H1 (cell line): ENCODE measurements around the gene TGFB3. TPM values are rescaled to one million over a fixed set of nuclear protein-coding genes. Genes with fewer than 3 reads are reported as not detected.

Source experiments
- CTCF ChIA-PET: fragments of 300-600 bp; sonication (Branson Sonifier 250); formaldehyde crosslinking; loops from one replicate; lab custom pipeline; 2021; ENCODE audit not compliant: partially characterized antibody; lab: Charles Lee
- POLR2A ChIA-PET: fragments of 300-600 bp; sonication (Branson Sonifier 250); formaldehyde crosslinking; loops from one replicate; lab custom pipeline; 2021; ENCODE audit warnings: inconsistent platforms; ENCODE audit not compliant: partially characterized antibody; lab: Charles Lee
- DNase-seq, 2 experiments: peaks; one replicate each; pipeline versions ENCODE4 v3.0.0 to v3.0.0-alpha.2; 2010 to 2022; ENCODE audit warnings: low spot score in 2 of 2, low read depth in 1 of 2, mixed read lengths in 1 of 2
- FAIRE-seq: peaks from 2 replicates; lab custom pipeline; 2011; peaks lifted over from hg19 to GRCh38; lab: Jason Lieb, UNC
- H2AFZ ChIP-seq: 2 replicates; pipeline ENCODE4 v1.8.1; 2012; ENCODE audit warnings: low read length, inconsistent platforms
- H2AK5ac ChIP-seq: 2 replicates; pipeline ENCODE4 v1.6.1; 2013; ENCODE audit warnings: low read depth, low read length
- H2BK120ac ChIP-seq: replicated peaks from 2 replicates; pipeline ENCODE3; 2013; ENCODE audit warnings: low read depth, low read length, inconsistent platforms
- H2BK12ac ChIP-seq: 2 replicates; pipeline ENCODE4 v1.6.1; 2013; ENCODE audit warnings: low read depth, low read length
- H2BK15ac ChIP-seq: 2 replicates; pipeline ENCODE4 v1.6.1; 2013; ENCODE audit warnings: low read length
- H2BK20ac ChIP-seq: 2 replicates; pipeline ENCODE4 v1.6.1; 2013; ENCODE audit warnings: low read length
- H2BK5ac ChIP-seq: 2 replicates; pipeline ENCODE4 v1.6.1; 2013; ENCODE audit warnings: low read depth, low read length
- H3K14ac ChIP-seq: 2 replicates; pipeline ENCODE4 v1.6.1; 2013; ENCODE audit warnings: inconsistent platforms; ENCODE audit not compliant: insufficient read length
- H3K18ac ChIP-seq: 2 replicates; pipeline ENCODE4 v1.6.1; 2013; ENCODE audit warnings: low read length; ENCODE audit errors: extremely low read depth
- H3K23ac ChIP-seq: 2 replicates; pipeline ENCODE4 v1.6.1; 2013; ENCODE audit warnings: inconsistent platforms; ENCODE audit not compliant: insufficient read length
- H3K23me2 ChIP-seq: 2 replicates; pipeline ENCODE4 v1.6.1; 2013; ENCODE audit warnings: low read depth, low read length
- H3K27ac ChIP-seq: 2 replicates; pipeline ENCODE4 v1.6.1; 2011; ENCODE audit warnings: low read depth, low read length, inconsistent platforms
- H3K27me3 ChIP-seq, 4 experiments: replicated peaks in 1 of 4; 1 replicate in 1 of 4; 2 replicates in 3 of 4; pipeline versions ENCODE4 v1.6.1 to v1.8.1; 2011 to 2013; ENCODE audit warnings: low read length in 3 of 4, mild to moderate bottlenecking in 3 of 4, inconsistent platforms in 2 of 4, mixed read lengths in 2 of 4, moderate library complexity in 1 of 4; ENCODE audit not compliant: control insufficient read depth in 3 of 4, insufficient read depth in 3 of 4; ENCODE audit errors: extremely low read depth in 1 of 4
- H3K36me3 ChIP-seq, 4 experiments: 2 replicates each; pipeline versions ENCODE4 v1.6.1 to v1.8.1; 2011 to 2013; ENCODE audit warnings: mild to moderate bottlenecking in 4 of 4, low read length in 3 of 4, moderate library complexity in 2 of 4, control low read depth in 1 of 4, inconsistent platforms in 1 of 4; ENCODE audit not compliant: insufficient read depth in 4 of 4, control insufficient read depth in 2 of 4
- H3K4ac ChIP-seq: replicated peaks from 2 replicates; pipeline ENCODE3; 2013; ENCODE audit warnings: low read length, low read depth, mixed read lengths, inconsistent platforms; ENCODE audit not compliant: insufficient read length
- H3K4me1 ChIP-seq, 4 experiments: replicated peaks in 1 of 4; 1 replicate in 1 of 4; 2 replicates in 3 of 4; pipeline versions ENCODE4 v1.6.1 to v1.8.1; 2011 to 2013; ENCODE audit warnings: low read length in 3 of 4, inconsistent platforms in 2 of 4, mixed read lengths in 1 of 4; ENCODE audit not compliant: insufficient read depth in 4 of 4, control insufficient read depth in 3 of 4
- H3K4me2 ChIP-seq, 2 experiments: 2 replicates each; pipeline versions ENCODE4 v1.6.1 to v1.8.1; 2011 to 2013; ENCODE audit warnings: low read depth in 2 of 2, low read length in 2 of 2, control low read depth in 1 of 2, inconsistent platforms in 1 of 2, mild to moderate bottlenecking in 1 of 2; ENCODE audit not compliant: insufficient read depth in 1 of 2
- H3K4me3 ChIP-seq, 4 experiments: fragments of 200-600, 300-600 bp in 1 of 4; sonication (generic), shearing (Covaris generic), sonication (Bioruptor Twin) in 1 of 4; 2 replicates each; pipeline versions ENCODE4 v1.5.1 to v1.8.1; 2011 to 2016; ENCODE audit warnings: low read length in 4 of 4, low read depth in 3 of 4, control low read depth in 2 of 4, inconsistent platforms in 2 of 4, mild to moderate bottlenecking in 2 of 4, mixed read lengths in 1 of 4, moderate library complexity in 1 of 4; ENCODE audit not compliant: insufficient read depth in 2 of 4; ENCODE audit errors: extremely low read depth in 1 of 4
- H3K56ac ChIP-seq: replicated peaks from 2 replicates; pipeline ENCODE3; 2013; ENCODE audit warnings: low read depth, mild to moderate bottlenecking, mixed read lengths, low read length, inconsistent platforms; ENCODE audit not compliant: insufficient read length
- H3K79me1 ChIP-seq: 2 replicates; pipeline ENCODE4 v1.6.1; 2013; ENCODE audit warnings: low read depth, low read length, control low read depth
- H3K79me2 ChIP-seq, 2 experiments: 2 replicates each; pipeline versions ENCODE4 v1.6.1 to v1.8.1; 2012 to 2013; ENCODE audit warnings: low read length in 2 of 2, mild to moderate bottlenecking in 2 of 2, inconsistent platforms in 1 of 2; ENCODE audit not compliant: insufficient read depth in 2 of 2, control insufficient read depth in 1 of 2
- H3K9ac ChIP-seq, 4 experiments: replicated peaks in 1 of 4; 1 replicate in 1 of 4; 2 replicates in 3 of 4; pipeline versions ENCODE4 v1.6.1 to v1.8.1; 2011 to 2013; ENCODE audit warnings: low read depth in 3 of 4, low read length in 3 of 4, control low read depth in 2 of 4, mild to moderate bottlenecking in 2 of 4, moderate library complexity in 2 of 4, inconsistent platforms in 1 of 4; ENCODE audit errors: extremely low read depth in 1 of 4
- H3K9me3 ChIP-seq, 2 experiments: 2 replicates each; pipeline versions ENCODE4 v1.6.1 to v1.8.1; 2012 to 2013; ENCODE audit warnings: mild to moderate bottlenecking in 2 of 2, moderate library complexity in 2 of 2, control low read depth in 1 of 2, inconsistent platforms in 1 of 2, low read depth in 1 of 2, low read length in 1 of 2, mixed read lengths in 1 of 2; ENCODE audit not compliant: insufficient read depth in 2 of 2
- H4K20me1 ChIP-seq, 2 experiments: replicated peaks in 1 of 2; 2 replicates each; pipeline versions ENCODE3 to v1.8.1; 2011 to 2013; ENCODE audit warnings: inconsistent platforms in 2 of 2, low read length in 2 of 2, mild to moderate bottlenecking in 1 of 2; ENCODE audit not compliant: insufficient read depth in 2 of 2, control insufficient read depth in 1 of 2
- H4K5ac ChIP-seq: 2 replicates; pipeline ENCODE4 v1.6.1; 2013; ENCODE audit warnings: low read length, low read depth, mixed read lengths, inconsistent platforms; ENCODE audit not compliant: insufficient read length
- H4K8ac ChIP-seq: 2 replicates; pipeline ENCODE4 v1.8.0; 2013; ENCODE audit warnings: mild to moderate bottlenecking, moderate library complexity, low read length, inconsistent platforms; ENCODE audit not compliant: insufficient read depth; ENCODE audit errors: extremely low read depth
- H4K91ac ChIP-seq: replicated peaks from 2 replicates; pipeline ENCODE3; 2013; ENCODE audit warnings: low read length, mixed read lengths, inconsistent platforms; ENCODE audit not compliant: insufficient read length
- BCL11A ChIP-seq, 2 experiments: IDR thresholded peaks; one replicate each; pipeline ENCODE4 v1.6.1; 2011; ENCODE audit warnings: low read depth in 2 of 2, low read length in 2 of 2, mild to moderate bottlenecking in 2 of 2
- CBX8 ChIP-seq: fragments of 300-800, 300-1000 bp; sonication (generic); IDR thresholded peaks from 2 replicates; pipeline ENCODE4 v1.7.1; 2016; ENCODE audit warnings: low read depth, low read length, borderline replicate concordance
- CEBPB ChIP-seq: IDR thresholded peaks from 2 replicates; pipeline ENCODE4 v1.6.1; 2012; ENCODE audit warnings: low read depth, low read length
- GABPA ChIP-seq: IDR thresholded peaks from 2 replicates; pipeline ENCODE4 v1.6.1; 2011; ENCODE audit warnings: mild to moderate bottlenecking, low read length, moderate library complexity, borderline replicate concordance; ENCODE audit not compliant: insufficient read depth
- RAD21 ChIP-seq, 2 experiments: IDR thresholded peaks in 1 of 2; conservative IDR thresholded peaks in 1 of 2; 2 replicates each; pipeline ENCODE4 v1.6.1; 2011; ENCODE audit warnings: low read depth in 2 of 2, low read length in 2 of 2, improper control_type of control experiment in 1 of 2, inconsistent platforms in 1 of 2, mild to moderate bottlenecking in 1 of 2, moderate library complexity in 1 of 2
- RNF2 ChIP-seq: fragments of 200-900, 300-1000 bp; sonication (generic); IDR thresholded peaks from 2 replicates; pipeline ENCODE4 v1.7.1; 2016; ENCODE audit warnings: borderline replicate concordance, low read depth, mild to moderate bottlenecking, antibody characterized with exemption, low read length; ENCODE audit not compliant: poor library complexity, severe bottlenecking; ENCODE audit errors: missing control alignments
- SP1 ChIP-seq: IDR thresholded peaks from 2 replicates; pipeline ENCODE4 v1.6.1; 2011; ENCODE audit warnings: low read depth, low read length
- SP2 ChIP-seq: IDR thresholded peaks from 2 replicates; pipeline ENCODE4 v1.6.1; 2012; ENCODE audit warnings: mild to moderate bottlenecking, low read length, inconsistent platforms
- TAF1 ChIP-seq: IDR thresholded peaks from 2 replicates; pipeline ENCODE4 v1.6.1; 2011; ENCODE audit warnings: mild to moderate bottlenecking, low read depth, low read length
- TAF7 ChIP-seq: optimal IDR thresholded peaks from 2 replicates; pipeline ENCODE3; 2011; ENCODE audit warnings: low read depth, mild to moderate bottlenecking, inconsistent platforms, low read length, moderate library complexity, borderline replicate concordance
- YY1 ChIP-seq: IDR thresholded peaks from 2 replicates; pipeline ENCODE4 v1.6.1; 2011; ENCODE audit warnings: low read depth, mild to moderate bottlenecking, low read length
- ZNF274 ChIP-seq: IDR thresholded peaks from 2 replicates; pipeline ENCODE4 v1.7.0; 2012; ENCODE audit warnings: low read length, borderline replicate concordance; ENCODE audit errors: extremely low read depth
- WGBS, 2 experiments: shearing (Covaris generic) in 1 of 2; methylation state at CpG; one replicate each; pipeline versions ENCODE4 v1.1.6 to v1.1.7; 2013 to 2015; ENCODE audit warnings: low lambda C conversion rate in 2 of 2, mixed read lengths in 2 of 2, inconsistent platforms in 1 of 2, low coverage in 1 of 2, missing lambda C conversion rate in 1 of 2; ENCODE audit not compliant: insufficient replicate concordance in 2 of 2, insufficient coverage in 1 of 2, insufficient read length in 1 of 2; ENCODE audit errors: extremely low coverage in 1 of 2, missing lambda C conversion rate in 1 of 2; 5-methylcytosine and 5-hydroxymethylcytosine counted together
- polyA plus RNA-seq, 7 experiments: library from polyadenylated mRNA; depleted of rRNA in 3 of 7; stranded (reverse) in 5 of 7; unstranded in 2 of 7; fragments of >200 nt in 5 of 7; fragments of 200-250 nt in 2 of 7; gene quantifications; 1 replicate in 5 of 7; 2 replicates in 1 of 7; 4 replicates in 1 of 7; pipeline versions ENCODE4 v1.2.1 to v1.2.3, GENCODE V29; 2011 to 2013; ENCODE audit warnings: missing spikeins in 2 of 7, mixed read lengths in 2 of 7
- total RNA-seq: library from RNA; stranded (reverse); fragmentation: NEBNext Ultra II Directional; extraction: Animal tissue kit (Norgen Biotek cat#: 25700); gene quantifications from 2 replicates; pipeline ENCODE4 v1.2.1, GENCODE V29; 2021

Gene TGFB3
- total and polyA plus RNA-seq, 2 of the 8 experiments (the other 6 are each of a cell fraction or from before 2014, with no cell fraction given) = 0.65 to 0.86 TPM

DNA sequence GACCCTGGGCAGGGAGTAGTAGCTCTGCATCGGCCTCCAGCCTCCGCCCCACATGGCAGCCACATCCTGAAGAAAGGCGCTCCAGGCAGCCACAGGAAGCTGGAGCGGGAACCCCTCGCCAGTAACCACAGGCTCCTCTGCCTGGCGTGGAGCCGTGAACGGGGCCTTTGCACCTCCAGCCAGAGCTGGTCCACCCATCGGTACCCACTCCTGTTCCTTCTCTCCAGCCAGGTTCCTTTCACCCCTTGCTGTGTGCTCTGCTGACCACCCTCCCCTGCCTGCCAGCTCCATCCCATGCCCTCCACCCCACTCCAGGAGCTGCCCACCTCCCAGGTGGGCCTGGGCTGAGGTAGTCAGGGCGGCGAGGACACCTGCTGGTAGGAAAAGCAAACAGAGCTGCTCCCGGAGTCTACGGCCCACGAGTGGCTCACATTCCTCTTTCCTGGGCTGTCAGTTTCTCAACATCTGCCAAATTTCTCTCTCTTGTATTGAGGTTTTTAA, 2.7 kb downstream of the TGFB3 start:
- DNase-seq (peak in 1 of 2 experiments; percentile 74), FAIRE-seq (no peak)
- Histone ChIP-seq H2BK12ac (no peak overlapping the region), H2BK20ac (no peak overlapping the region), H3K4ac (no peak overlapping the region), H3K56ac (no peak overlapping the region), H3K18ac (no peak overlapping the region), H3K23me2 (peaks cover 8% of the 10 kb centered on the region), H3K9ac (no peak overlapping the region), H3K23ac (no peak overlapping the region), H3K9me3 (no peaks in the 10 kb centered on the region), H2BK120ac (no peak overlapping the region), H2AK5ac (no peak overlapping the region), H4K5ac (no peak overlapping the region), H2BK5ac (no peak overlapping the region), H4K20me1 (no peaks in the 10 kb centered on the region), H3K27ac (no peak overlapping the region), H3K36me3 (no peaks in the 10 kb centered on the region), H2AFZ (no peak overlapping the region), H3K4me2 (no peak overlapping the region), H3K79me2 (no peaks in the 10 kb centered on the region), H3K4me3 (no peak overlapping the region), H4K91ac (no peak overlapping the region), H3K79me1 (no peaks in the 10 kb centered on the region), H4K8ac (peak overlapping the region; percentile 86; the same call in 1 of the 2 replicates), H2BK15ac (no peak overlapping the region), H3K14ac (no peak overlapping the region), H3K4me1 (peaks cover 0 to 7% (median 1%) of the 10 kb centered on the region in 4 experiments; a peak in 5 of 7 replicates), H3K27me3 (peaks cover 0 to 25% (median 15%) of the 10 kb centered on the region in 4 experiments; a peak in 5 of 7 replicates)
- WGBS, 2 experiments = 76% methylated on average over 14 of the region's 14 CpGs; no CpG with 5 or more reads in 1 of the 2 experiments
- ChIA-PET CTCF (interaction anchor here (0.5 to 20.1 kb wide), 48 partner anchors 9 to 416 kb away, joined by 3 to 261 read pairs (median 4); partner anchors contain the start of gene FLVCR2), POLR2A (interaction anchor here (0.7 kb wide), 1 partner anchor 270 kb away, joined by 4 read pairs; no protein-coding TSS in a partner anchor)
- TF ChIP-seq ZNF274 (no peak), TAF7 (no peak), RNF2 (no peak), SP1 (no peak), TAF1 (no peak), GABPA (peak; percentile 57; the same call in 1 of the 2 replicates), CBX8 (no peak), CEBPB (no peak), YY1 (no peak), SP2 (no peak), RAD21 (IDR thresholded peaks at IDR 0.05 in 1 of 2, conservative IDR thresholded peaks at IDR 0.05 in 1 of 2; ENCODE audit: low read depth in 2 of 2, low read length in 2 of 2) (peak; percentile 81 to 89), BCL11A (IDR thresholded peaks at IDR 0.05; ENCODE audit: low read depth in 2 of 2, low read length in 2 of 2) (no peak)
